Kidney (tissue), 14 donors: ENCODE measurements around the gene SLC35B4. TPM values are rescaled to one million over a fixed set of nuclear protein-coding genes. Genes with fewer than 3 reads are reported as not detected.

Experiments used
- DNase-seq, 5 donors: peaks; one replicate each; pipeline ENCODE4 v3.0.0-alpha.2; 2013 to 2020
- FAIRE-seq: peaks from 2 replicates; lab custom pipeline; 2012; peaks lifted over from hg19 to GRCh38; lab: Jason Lieb, UNC
- H3K27ac ChIP-seq, 2 donors: one replicate each; pipeline ENCODE4 v1.7.0; 2013; ENCODE audit warnings: low read depth in 2 of 2, low read length in 2 of 2, inconsistent platforms in 1 of 2
- H3K27me3 ChIP-seq: one replicate; pipeline ENCODE4 v1.7.1; 2013; ENCODE audit warnings: low read length, inconsistent platforms; ENCODE audit not compliant: control insufficient read depth, insufficient read depth
- H3K36me3 ChIP-seq, 3 donors: one replicate each; pipeline versions ENCODE4 v1.7.0 to v1.7.1; 2013; ENCODE audit warnings: low read length in 3 of 3, control low read depth in 1 of 3, inconsistent platforms in 1 of 3; ENCODE audit not compliant: insufficient read depth in 3 of 3, control insufficient read depth in 2 of 3
- H3K4me1 ChIP-seq, 3 donors: one replicate each; pipeline versions ENCODE4 v1.7.0 to v1.7.1; 2013; ENCODE audit warnings: low read length in 3 of 3, inconsistent platforms in 1 of 3, low read depth in 1 of 3; ENCODE audit not compliant: control insufficient read depth in 2 of 3, insufficient read depth in 2 of 3
- H3K4me3 ChIP-seq, 3 donors: one replicate each; pipeline versions ENCODE4 v1.7.0 to v1.8.1; 2013; ENCODE audit warnings: low read length in 3 of 3, control low read depth in 1 of 3, inconsistent platforms in 1 of 3
- H3K9ac ChIP-seq, 3 donors: one replicate each; pipeline versions ENCODE4 v1.7.0 to v1.7.1; 2013; ENCODE audit warnings: low read length in 3 of 3, control low read depth in 1 of 3, inconsistent platforms in 1 of 3
- H3K9me3 ChIP-seq, 3 donors: one replicate each; pipeline versions ENCODE4 v1.7.0 to v1.7.1; 2013; ENCODE audit warnings: low read length in 3 of 3, control low read depth in 1 of 3, inconsistent platforms in 1 of 3; ENCODE audit not compliant: control insufficient read depth in 2 of 3, insufficient read depth in 1 of 3
- intact Hi-C: fragments of 100-400 bp; cut with DNase I; formaldehyde crosslinking; loops from one replicate; pipeline ENCODE4 v1.11.1; 2022
- polyA plus RNA-seq: library from polyadenylated mRNA; stranded (reverse); fragments of 350-450 nt; fragmentation: Illumina TruSeq; extraction: RNeasy Lipid Tissue Mini Kit (QIAGEN cat#74804); gene quantifications from one replicate; pipeline ENCODE4 v1.2.3, GENCODE V29; 2014; ENCODE audit warnings: low read depth, low replicate concordance; ENCODE audit not compliant: insufficient read depth
- total RNA-seq: library from RNA; stranded (reverse); fragmentation: NEBNext Ultra II Directional; extraction: Animal tissue kit (Norgen Biotek cat#: 25700); gene quantifications from one replicate; pipeline ENCODE4 v1.2.1, GENCODE V29; 2021
- TF ChIP-seq, protein P1 (sequence below): IDR thresholded peaks from 3 replicates; pipeline ENCODE4 v1.5.1; 2012; ENCODE audit warnings: mild to moderate bottlenecking, moderate library complexity, borderline replicate concordance; ENCODE audit not compliant: insufficient read depth; ENCODE audit errors: extremely low read depth
- donor health status: control.
- donor health status: control.
- donor health status: control.
- donor health status: control.
- donor health status: control.
- donor health status: DM: yes; HTN: yes; CAD: no.
- donor health status: Normal renal cell carcinoma (clear cell type).

Gene SLC35B4
- total and polyA plus RNA-seq, 2 donors from 2014 or later = 12.9 to 19.6 TPM

DNA sequence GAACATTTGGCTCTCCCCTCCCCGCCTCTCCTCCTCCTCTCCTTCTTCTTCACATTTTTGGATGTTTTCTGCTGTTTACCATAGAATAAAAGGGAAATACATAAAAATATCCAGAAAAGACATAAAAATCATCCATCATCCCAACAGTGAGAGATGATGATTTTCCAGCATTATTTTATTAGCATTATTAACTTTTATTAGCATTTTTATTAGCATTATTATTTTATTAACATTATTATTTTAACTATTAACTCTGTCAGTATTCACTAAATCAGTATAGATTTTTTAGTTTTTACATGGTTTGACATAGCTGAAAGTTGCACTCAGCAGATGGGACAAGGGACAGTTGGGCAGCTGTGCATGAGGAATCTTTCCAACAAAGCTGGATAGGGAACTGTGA, 16.2 kb upstream of the SLC35B4 start:
- TF ChIP-seq, protein P1, sequence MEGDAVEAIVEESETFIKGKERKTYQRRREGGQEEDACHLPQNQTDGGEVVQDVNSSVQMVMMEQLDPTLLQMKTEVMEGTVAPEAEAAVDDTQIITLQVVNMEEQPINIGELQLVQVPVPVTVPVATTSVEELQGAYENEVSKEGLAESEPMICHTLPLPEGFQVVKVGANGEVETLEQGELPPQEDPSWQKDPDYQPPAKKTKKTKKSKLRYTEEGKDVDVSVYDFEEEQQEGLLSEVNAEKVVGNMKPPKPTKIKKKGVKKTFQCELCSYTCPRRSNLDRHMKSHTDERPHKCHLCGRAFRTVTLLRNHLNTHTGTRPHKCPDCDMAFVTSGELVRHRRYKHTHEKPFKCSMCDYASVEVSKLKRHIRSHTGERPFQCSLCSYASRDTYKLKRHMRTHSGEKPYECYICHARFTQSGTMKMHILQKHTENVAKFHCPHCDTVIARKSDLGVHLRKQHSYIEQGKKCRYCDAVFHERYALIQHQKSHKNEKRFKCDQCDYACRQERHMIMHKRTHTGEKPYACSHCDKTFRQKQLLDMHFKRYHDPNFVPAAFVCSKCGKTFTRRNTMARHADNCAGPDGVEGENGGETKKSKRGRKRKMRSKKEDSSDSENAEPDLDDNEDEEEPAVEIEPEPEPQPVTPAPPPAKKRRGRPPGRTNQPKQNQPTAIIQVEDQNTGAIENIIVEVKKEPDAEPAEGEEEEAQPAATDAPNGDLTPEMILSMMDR = no peak
- no peak for FAIRE-seq
- H3K27me3 ChIP-seq = no peaks in the 10 kb centered on the region
- H3K36me3 ChIP-seq = no peaks in the 10 kb centered on the region
- H3K9me3 ChIP-seq = no peaks in the 10 kb centered on the region
- no peak overlapping the region for H3K4me3 ChIP-seq
- no peak for DNase-seq
- intact Hi-C loops = no loop called here
- H3K4me1 ChIP-seq = no peaks in the 10 kb centered on the region
- H3K9ac ChIP-seq = no peak overlapping the region
- no peak overlapping the region for H3K27ac ChIP-seq

DNA sequence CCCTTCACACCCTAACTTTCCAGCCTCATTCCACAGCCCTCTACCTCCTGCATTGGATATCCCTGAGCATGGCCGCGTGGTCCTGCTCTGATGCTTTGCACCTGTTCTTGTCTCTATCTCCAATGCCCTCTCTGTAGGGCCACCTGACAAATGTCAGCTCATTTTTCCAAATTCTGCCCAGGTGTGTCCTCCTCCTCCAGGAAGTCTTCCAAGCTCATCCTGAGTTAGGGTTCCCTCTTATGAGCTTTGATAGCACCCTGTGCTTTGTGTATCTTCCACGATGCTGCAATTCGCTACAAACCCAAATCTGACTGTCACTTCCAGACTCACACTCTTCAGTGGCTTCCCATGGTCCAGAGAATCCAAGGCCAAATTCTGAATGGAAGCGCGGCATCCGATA, 14.7 kb upstream of the SLC35B4 start:
- Histone ChIP-seq H3K9me3 (no peaks in the 10 kb centered on the region), H3K27ac (no peak overlapping the region), H3K4me1 (no peaks in the 10 kb centered on the region), H3K27me3 (no peaks in the 10 kb centered on the region), H3K4me3 (no peak overlapping the region), H3K36me3 (no peaks in the 10 kb centered on the region), H3K9ac (no peak overlapping the region)
- FAIRE-seq (no peak), DNase-seq (no peak)
- TF ChIP-seq, protein P1 = no peak
- intact Hi-C loops = no loop called here

GRCh38 chr7:134330974-134331373, 14.2 kb upstream of the SLC35B4 start:
- TF ChIP-seq, protein P1 = no peak
- no peaks in the 10 kb centered on the region for H3K36me3 ChIP-seq
- FAIRE-seq = no peak
- H3K4me1 ChIP-seq = no peaks in the 10 kb centered on the region
- no peaks in the 10 kb centered on the region for H3K27me3 ChIP-seq
- no peak overlapping the region for H3K9ac ChIP-seq
- intact Hi-C loops = no loop called here
- H3K9me3 ChIP-seq = no peaks in the 10 kb centered on the region
- no peak overlapping the region for H3K27ac ChIP-seq
- no peak overlapping the region for H3K4me3 ChIP-seq
- DNase-seq = no peak
